GM08714 (cell line): Measurements from ENCODE around the gene ST3GAL2.

Experiments
- H3K4me3 ChIP-seq: fragments of 200-500 bp; sonication (Bioruptor generic); 2 replicates; pipeline ENCODE4 v1.5.1; 2014; ENCODE audit warnings: mild to moderate bottlenecking, low read length, inconsistent platforms
- ZNF274 ChIP-seq: IDR thresholded peaks from 2 replicates; pipeline ENCODE4 v1.6.1; 2012; ENCODE audit warnings: mild to moderate bottlenecking, low read depth, low read length

The ST3GAL2 gene

GRCh38 chr16:70438969-70439862 is at the start of gene ST3GAL2:
ST3GAL2 (minus strand) TSS chr16:70439100; CDS start chr16:70398530, 40,570 bp downstream.
- TF ChIP-seq ZNF274 = no peak
- peak within 1 kb of the TSS; percentile 92 for H3K4me3 ChIP-seq

- H3K4me3 ChIP-seq = no peak overlapping the region
- no peak for TF ChIP-seq ZNF274
Measured at GRCh38 chr16:70484867-70485266, 46.0 kb upstream of the ST3GAL2 start.

GRCh38 chr16:70483426-70483825 is 44.5 kb upstream of the ST3GAL2 start:
- no peak overlapping the region for H3K4me3 ChIP-seq
- TF ChIP-seq ZNF274 = no peak

- no peak overlapping the region for H3K4me3 ChIP-seq
- TF ChIP-seq ZNF274 = no peak
Measured at GRCh38 chr16:70482624-70483023, 43.7 kb upstream of the ST3GAL2 start.

GRCh38 chr16:70481929-70482536 is 43.1 kb upstream of the ST3GAL2 start:
- no peak overlapping the region for H3K4me3 ChIP-seq
- no peak for TF ChIP-seq ZNF274

- no peak for TF ChIP-seq ZNF274
- H3K4me3 ChIP-seq = no peak overlapping the region
Measured at GRCh38 chr16:70480127-70481105, 41.5 kb upstream of the ST3GAL2 start.

- H3K4me3 ChIP-seq = no peak overlapping the region
- TF ChIP-seq ZNF274 = no peak
Measured at GRCh38 chr16:70478912-70479341, 40.0 kb upstream of the ST3GAL2 start.

GRCh38 chr16:70478169-70478568 is 39.3 kb upstream of the ST3GAL2 start:
- no peak overlapping the region for H3K4me3 ChIP-seq
- TF ChIP-seq ZNF274 = no peak

GRCh38 chr16:70476272-70477020 is 37.5 kb upstream of the ST3GAL2 start:
- no peak for TF ChIP-seq ZNF274
- no peak overlapping the region for H3K4me3 ChIP-seq

- no peak overlapping the region for H3K4me3 ChIP-seq
- TF ChIP-seq ZNF274 = no peak
Measured at GRCh38 chr16:70475054-70475871, 36.4 kb upstream of the ST3GAL2 start.

GRCh38 chr16:70474320-70475053 is 35.6 kb upstream of the ST3GAL2 start:
- H3K4me3 ChIP-seq = no peak overlapping the region
- no peak for TF ChIP-seq ZNF274
